Neutrophil (primary cell): Measurements from ENCODE around the gene EZR.

Experiments
- H3K27ac ChIP-seq: fragments of 200-600 bp; sonication (generic); 2 replicates; pipeline ENCODE4 v1.5.1; 2016; ENCODE audit warnings: mild to moderate bottlenecking, moderate library complexity
- H3K27me3 ChIP-seq: fragments of 200-600 bp; sonication (generic); 2 replicates; pipeline ENCODE4 v1.6.0; 2016; ENCODE audit warnings: mild to moderate bottlenecking
- H3K36me3 ChIP-seq: fragments of 200-600 bp; sonication (generic); 2 replicates; pipeline ENCODE4 v1.5.1; 2017
- H3K4me1 ChIP-seq, 2 experiments: fragments of 200-600 bp in 1 of 2; sonication (generic) in 1 of 2; 1 replicate in 1 of 2; 2 replicates in 1 of 2; pipeline versions ENCODE4 v1.5.1 to v1.6.1; 2013 to 2016; ENCODE audit warnings: low read depth in 1 of 2, low read length in 1 of 2, mild to moderate bottlenecking in 1 of 2, moderate library complexity in 1 of 2; ENCODE audit not compliant: control insufficient read depth in 1 of 2, insufficient read depth in 1 of 2
- H3K4me3 ChIP-seq, 2 experiments: fragments of 200-600 bp in 1 of 2; sonication (generic) in 1 of 2; 1 replicate in 1 of 2; 2 replicates in 1 of 2; pipeline ENCODE4 v1.5.1; 2013 to 2016; ENCODE audit warnings: low read depth in 1 of 2, low read length in 1 of 2, mild to moderate bottlenecking in 1 of 2, moderate library complexity in 1 of 2
- H3K9me3 ChIP-seq: fragments of 200-600 bp; sonication (generic); 2 replicates; pipeline ENCODE4 v1.5.1; 2016
- TF ChIP-seq, protein P1 (sequence below): fragments of 200-600 bp; sonication (generic); IDR thresholded peaks from 2 replicates; pipeline ENCODE4 v1.5.1; 2016; ENCODE audit warnings: antibody characterized with exemption

Gene EZR

GRCh38 chr6:158737710-158738615, 81.2 kb downstream of the EZR start:
- no peaks in the 10 kb centered on the region for H3K4me1 ChIP-seq
- no peaks in the 10 kb centered on the region for H3K27me3 ChIP-seq
- no peak overlapping the region for H3K27ac ChIP-seq
- H3K9me3 ChIP-seq, result peaks cover 6% of the 10 kb centered on the region
- no peak overlapping the region for H3K4me3 ChIP-seq
- peaks cover 29% of the 10 kb centered on the region for H3K36me3 ChIP-seq
- TF ChIP-seq, protein P1, sequence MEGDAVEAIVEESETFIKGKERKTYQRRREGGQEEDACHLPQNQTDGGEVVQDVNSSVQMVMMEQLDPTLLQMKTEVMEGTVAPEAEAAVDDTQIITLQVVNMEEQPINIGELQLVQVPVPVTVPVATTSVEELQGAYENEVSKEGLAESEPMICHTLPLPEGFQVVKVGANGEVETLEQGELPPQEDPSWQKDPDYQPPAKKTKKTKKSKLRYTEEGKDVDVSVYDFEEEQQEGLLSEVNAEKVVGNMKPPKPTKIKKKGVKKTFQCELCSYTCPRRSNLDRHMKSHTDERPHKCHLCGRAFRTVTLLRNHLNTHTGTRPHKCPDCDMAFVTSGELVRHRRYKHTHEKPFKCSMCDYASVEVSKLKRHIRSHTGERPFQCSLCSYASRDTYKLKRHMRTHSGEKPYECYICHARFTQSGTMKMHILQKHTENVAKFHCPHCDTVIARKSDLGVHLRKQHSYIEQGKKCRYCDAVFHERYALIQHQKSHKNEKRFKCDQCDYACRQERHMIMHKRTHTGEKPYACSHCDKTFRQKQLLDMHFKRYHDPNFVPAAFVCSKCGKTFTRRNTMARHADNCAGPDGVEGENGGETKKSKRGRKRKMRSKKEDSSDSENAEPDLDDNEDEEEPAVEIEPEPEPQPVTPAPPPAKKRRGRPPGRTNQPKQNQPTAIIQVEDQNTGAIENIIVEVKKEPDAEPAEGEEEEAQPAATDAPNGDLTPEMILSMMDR, result no peak

DNA sequence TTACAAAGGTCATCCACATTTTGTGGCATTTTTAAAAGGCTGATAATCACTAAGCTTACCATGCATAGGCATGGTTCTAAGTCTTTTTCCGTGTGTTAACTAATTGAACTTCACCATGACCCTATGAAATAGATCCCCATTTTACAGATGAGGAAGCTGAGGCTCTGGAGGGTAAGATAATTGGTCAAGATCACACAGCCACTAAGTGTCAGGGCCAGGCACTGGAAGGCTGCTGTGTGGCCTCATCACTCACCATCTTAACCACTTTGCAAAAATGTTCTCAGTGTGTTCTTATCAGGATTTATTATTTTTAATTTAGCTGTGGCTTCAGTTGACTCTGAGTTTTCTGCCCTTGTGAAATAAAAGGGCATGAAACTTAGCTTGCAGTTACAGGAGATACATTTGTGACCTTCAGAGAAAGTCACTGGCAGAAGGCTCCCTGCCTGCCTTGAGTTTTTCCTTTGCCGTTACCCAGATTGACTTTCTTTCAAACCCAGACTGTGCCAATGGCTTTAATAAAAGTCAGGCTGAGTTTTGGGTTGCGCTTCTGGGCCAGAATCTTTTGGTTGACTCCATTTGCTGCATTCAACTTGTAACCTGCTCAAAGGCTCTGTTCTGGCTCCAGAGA, 82.0 kb downstream of the EZR start:
- Histone ChIP-seq H3K27ac (no peak overlapping the region), H3K36me3 (peaks cover 29% of the 10 kb centered on the region), H3K27me3 (no peaks in the 10 kb centered on the region), H3K4me1 (no peaks in the 10 kb centered on the region), H3K9me3 (peaks cover 6% of the 10 kb centered on the region), H3K4me3 (no peak overlapping the region)
- TF ChIP-seq, protein P1, result no peak

GRCh38 chr6:158735009-158735408, 84.2 kb downstream of the EZR start:
- Histone ChIP-seq H3K36me3 (peaks cover 37% of the 10 kb centered on the region), H3K27me3 (no peaks in the 10 kb centered on the region), H3K9me3 (peaks cover 6% of the 10 kb centered on the region), H3K27ac (no peak overlapping the region), H3K4me1 (no peaks in the 10 kb centered on the region), H3K4me3 (no peak overlapping the region)
- TF ChIP-seq, protein P1, result no peak

DNA sequence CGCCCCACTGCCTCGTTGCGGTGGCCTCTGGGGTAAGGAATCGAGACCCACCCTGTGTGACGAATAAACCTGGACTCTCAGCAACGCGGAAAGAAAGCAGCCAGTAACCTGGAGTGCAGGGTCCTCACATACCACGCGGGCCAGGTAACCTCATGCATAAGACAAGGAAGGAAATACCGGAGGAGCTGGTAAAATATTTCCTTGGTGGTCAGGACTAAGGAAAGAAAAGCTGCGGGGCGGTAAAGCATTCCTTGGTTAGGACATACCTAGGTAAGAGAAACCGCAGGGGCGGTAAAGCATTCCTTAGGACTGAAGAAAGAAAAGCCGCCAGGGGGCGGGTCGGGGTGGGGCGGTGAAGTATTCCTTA, 88.6 kb downstream of the EZR start:
- peaks cover 68% of the 10 kb centered on the region for H3K36me3 ChIP-seq
- H3K4me1 ChIP-seq, result no peaks in the 10 kb centered on the region
- TF ChIP-seq, protein P1, result no peak
- H3K9me3 ChIP-seq, result peaks cover 6% of the 10 kb centered on the region
- H3K4me3 ChIP-seq, result no peak overlapping the region
- H3K27me3 ChIP-seq, result no peaks in the 10 kb centered on the region
- H3K27ac ChIP-seq, result no peak overlapping the region

DNA sequence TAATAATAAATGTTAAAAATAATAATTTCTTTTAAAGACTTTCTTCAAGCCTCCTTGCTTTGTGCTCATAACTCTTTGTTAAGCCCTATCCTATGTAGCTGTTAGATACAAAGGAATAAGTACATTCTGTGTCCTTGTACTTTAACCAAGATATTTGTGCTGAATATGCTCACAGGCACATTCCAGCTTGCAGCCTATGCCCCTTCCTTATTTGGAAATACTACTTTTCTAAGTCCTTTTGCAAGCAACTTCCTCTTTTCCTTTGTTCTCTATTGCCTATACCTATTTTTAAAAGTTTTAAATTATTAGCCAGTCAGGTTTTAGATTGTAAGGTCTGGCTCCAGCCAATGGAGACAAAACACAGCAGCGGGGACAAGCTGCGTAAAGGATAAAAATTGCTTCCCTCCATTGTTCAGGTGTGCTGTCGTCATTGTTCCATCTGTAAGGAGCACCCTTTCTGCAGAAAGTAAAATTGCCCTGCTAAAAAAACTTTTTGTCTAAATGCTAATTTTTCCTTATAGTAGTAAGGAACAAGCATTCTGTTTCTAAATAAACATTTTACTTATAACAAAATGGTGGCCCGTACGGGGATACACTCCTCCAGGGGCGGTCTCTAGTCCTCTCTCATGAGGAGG, 89.1 kb downstream of the EZR start:
- Histone ChIP-seq H3K27me3 (no peaks in the 10 kb centered on the region), H3K4me3 (no peak overlapping the region), H3K9me3 (peaks cover 6% of the 10 kb centered on the region), H3K36me3 (peaks cover 73% of the 10 kb centered on the region), H3K4me1 (no peaks in the 10 kb centered on the region), H3K27ac (no peak overlapping the region)
- TF ChIP-seq, protein P1, result no peak
